ENCODE measurements around the gene VTI1A.

DNA sequence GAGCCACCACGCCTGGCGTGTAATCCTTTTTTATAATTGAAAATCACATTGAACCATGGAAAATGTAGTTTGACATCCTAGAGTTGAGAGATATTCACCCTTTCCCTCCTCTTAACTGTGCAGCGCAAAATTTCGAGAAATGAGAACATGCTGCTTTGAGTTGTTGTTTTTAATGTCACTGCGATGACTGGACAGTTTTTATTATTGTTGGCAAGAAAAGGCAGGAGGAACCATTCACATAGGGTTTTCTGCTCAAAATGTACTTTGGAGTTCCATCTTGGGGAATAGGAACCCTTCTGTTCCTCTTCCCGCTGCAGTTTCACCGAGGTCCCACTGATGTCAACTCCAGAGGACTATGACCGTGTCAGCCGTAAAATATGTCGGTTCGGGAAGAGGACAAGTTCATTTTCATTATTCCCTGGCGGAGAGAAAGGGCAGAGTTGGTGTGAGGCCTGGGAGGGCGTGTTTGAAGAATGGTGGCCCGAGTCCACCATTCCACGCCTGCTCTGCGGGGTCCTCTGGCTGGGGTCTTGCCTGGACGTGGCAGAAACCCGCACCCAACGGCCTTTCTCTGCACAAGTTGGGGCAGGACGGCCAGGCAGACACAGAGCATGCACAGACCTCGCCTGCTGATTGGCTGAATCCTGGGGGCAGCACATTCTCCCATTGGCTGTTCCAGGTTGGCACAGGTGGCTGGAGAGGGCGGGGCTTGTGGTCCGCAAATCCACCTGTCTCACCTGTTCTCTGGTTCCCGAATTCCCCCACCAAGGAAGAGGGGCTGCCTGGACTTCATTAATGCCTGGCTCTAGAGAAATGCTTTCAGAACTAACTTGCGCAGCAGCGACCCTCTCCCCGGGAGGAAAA is 397.9 kb downstream of the VTI1A start:
- TF ChIP-seq, protein P1, sequence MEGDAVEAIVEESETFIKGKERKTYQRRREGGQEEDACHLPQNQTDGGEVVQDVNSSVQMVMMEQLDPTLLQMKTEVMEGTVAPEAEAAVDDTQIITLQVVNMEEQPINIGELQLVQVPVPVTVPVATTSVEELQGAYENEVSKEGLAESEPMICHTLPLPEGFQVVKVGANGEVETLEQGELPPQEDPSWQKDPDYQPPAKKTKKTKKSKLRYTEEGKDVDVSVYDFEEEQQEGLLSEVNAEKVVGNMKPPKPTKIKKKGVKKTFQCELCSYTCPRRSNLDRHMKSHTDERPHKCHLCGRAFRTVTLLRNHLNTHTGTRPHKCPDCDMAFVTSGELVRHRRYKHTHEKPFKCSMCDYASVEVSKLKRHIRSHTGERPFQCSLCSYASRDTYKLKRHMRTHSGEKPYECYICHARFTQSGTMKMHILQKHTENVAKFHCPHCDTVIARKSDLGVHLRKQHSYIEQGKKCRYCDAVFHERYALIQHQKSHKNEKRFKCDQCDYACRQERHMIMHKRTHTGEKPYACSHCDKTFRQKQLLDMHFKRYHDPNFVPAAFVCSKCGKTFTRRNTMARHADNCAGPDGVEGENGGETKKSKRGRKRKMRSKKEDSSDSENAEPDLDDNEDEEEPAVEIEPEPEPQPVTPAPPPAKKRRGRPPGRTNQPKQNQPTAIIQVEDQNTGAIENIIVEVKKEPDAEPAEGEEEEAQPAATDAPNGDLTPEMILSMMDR (IDR thresholded peaks at IDR 0.05): no peak
- TF ChIP-seq POLR2A (IDR thresholded peaks at IDR 0.05): no peak
